ENCODE data around the gene PARP8. TPM values are rescaled to one million over a fixed set of nuclear protein-coding genes. Genes with fewer than 3 reads are reported as not detected.

PARP8 gene
- total RNA-seq, 1 experiment from 2014 or later, result 44.1 TPM

GRCh38 chr5:50744776-50745175 lies 78.3 kb downstream of the PARP8 start:
- Mint-ChIP-seq H3K4me3 (ENCODE audit: low read depth, unreplicated experiment) (peak overlapping the region; percentile 57), H3K27me3 (ENCODE audit: unreplicated experiment) (no peaks in the 10 kb centered on the region), H3K27ac (ENCODE audit: unreplicated experiment) (peak overlapping the region; percentile 24), H3K4me1 (ENCODE audit: low read depth, unreplicated experiment) (peaks cover 44% of the 10 kb centered on the region), H3K36me3 (ENCODE audit: insufficient read depth, unreplicated experiment) (no peaks in the 10 kb centered on the region), H3K9me3 (ENCODE audit: low read depth, unreplicated experiment) (no peaks in the 10 kb centered on the region)
- DNase-seq, result no peak
- CTCF ChIA-PET, result no interaction called here
- intact Hi-C loops (cut with micrococcal nuclease; ENCODE audit: unreplicated experiment), result loop anchor here (2.0 to 5.0 kb wide), 2 partner anchors 32 to 194 kb away; no protein-coding TSS in a partner anchor
- no TSS peak for BruUV-seq (replicated peaks)
- no peak for TF ChIP-seq CTCF (IDR thresholded peaks at IDR 0.05; ENCODE audit: unreplicated experiment)

- CTCF ChIA-PET, result interaction anchor here (0.6 to 1.1 kb wide), 2 partner anchors 18 to 83 kb away, joined by 3 read pairs; no protein-coding TSS in a partner anchor
- H3K27ac Mint-ChIP-seq (ENCODE audit: unreplicated experiment), result peak overlapping the region; percentile 24
Measured at GRCh38 chr5:50745221-50745910, 78.9 kb downstream of the PARP8 start.

GRCh38 chr5:50749181-50749580 lies 82.7 kb downstream of the PARP8 start:
- no peaks in the 10 kb centered on the region for H3K36me3 Mint-ChIP-seq (ENCODE audit: insufficient read depth, unreplicated experiment)
- peaks cover 26% of the 10 kb centered on the region for H3K4me1 Mint-ChIP-seq (ENCODE audit: low read depth, unreplicated experiment)
- CTCF ChIA-PET, result interaction anchor here (0.7 kb wide), 1 partner anchor 214 kb away, joined by 3 read pairs; no protein-coding TSS in a partner anchor
- no peak overlapping the region for H3K4me3 Mint-ChIP-seq (ENCODE audit: low read depth, unreplicated experiment)
- intact Hi-C loops (cut with micrococcal nuclease; ENCODE audit: unreplicated experiment), result loop anchor here (5.0 kb wide), 1 partner anchor 37 kb away; no protein-coding TSS in a partner anchor
- no peak for TF ChIP-seq CTCF (IDR thresholded peaks at IDR 0.05; ENCODE audit: unreplicated experiment)
- H3K27me3 Mint-ChIP-seq (ENCODE audit: unreplicated experiment), result no peaks in the 10 kb centered on the region
- H3K9me3 Mint-ChIP-seq (ENCODE audit: low read depth, unreplicated experiment), result no peaks in the 10 kb centered on the region
- DNase-seq, result no peak
- no TSS peak for BruUV-seq (replicated peaks)
- H3K27ac Mint-ChIP-seq (ENCODE audit: unreplicated experiment), result no peak overlapping the region

More at GRCh38 chr5:50745221-50745910, 78.9 kb downstream of the PARP8 start:
- H3K4me1 Mint-ChIP-seq (ENCODE audit: low read depth, unreplicated experiment), result peaks cover 44% of the 10 kb centered on the region
- DNase-seq, result no peak
- no peak for TF ChIP-seq CTCF (IDR thresholded peaks at IDR 0.05; ENCODE audit: unreplicated experiment)
- no peaks in the 10 kb centered on the region for H3K9me3 Mint-ChIP-seq (ENCODE audit: low read depth, unreplicated experiment)
- peak overlapping the region; percentile 57 for H3K4me3 Mint-ChIP-seq (ENCODE audit: low read depth, unreplicated experiment)
- intact Hi-C loops (cut with micrococcal nuclease; ENCODE audit: unreplicated experiment), result loop anchor here (2.0 to 5.0 kb wide), 2 partner anchors 33 to 195 kb away; no protein-coding TSS in a partner anchor
- H3K27me3 Mint-ChIP-seq (ENCODE audit: unreplicated experiment), result no peaks in the 10 kb centered on the region
- no peaks in the 10 kb centered on the region for H3K36me3 Mint-ChIP-seq (ENCODE audit: insufficient read depth, unreplicated experiment)
- no TSS peak for BruUV-seq (replicated peaks)

DNA sequence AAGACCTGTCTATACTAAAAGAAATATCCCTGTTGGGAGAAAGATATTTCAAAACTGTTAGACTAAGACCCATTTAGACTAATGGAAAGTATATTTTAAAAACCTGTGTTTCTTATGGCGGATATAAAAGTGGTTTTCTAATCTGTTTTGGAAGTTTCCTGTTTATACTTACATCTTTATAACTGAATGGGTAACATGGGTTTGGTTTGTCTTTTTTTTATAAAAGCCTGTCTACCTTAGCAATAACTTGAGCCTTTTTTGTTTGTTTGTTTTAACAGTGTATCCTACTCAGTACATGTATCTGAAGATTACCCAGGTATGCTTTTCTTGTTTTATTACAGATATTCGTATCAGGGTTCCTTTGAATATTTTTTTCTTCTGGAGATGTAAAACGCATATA lies 83.4 kb downstream of the PARP8 start:
- no peak for TF ChIP-seq CTCF (IDR thresholded peaks at IDR 0.05; ENCODE audit: unreplicated experiment)
- Mint-ChIP-seq H3K4me1 (ENCODE audit: low read depth, unreplicated experiment) (peaks cover 21% of the 10 kb centered on the region), H3K36me3 (ENCODE audit: insufficient read depth, unreplicated experiment) (no peaks in the 10 kb centered on the region), H3K4me3 (ENCODE audit: low read depth, unreplicated experiment) (no peak overlapping the region), H3K9me3 (ENCODE audit: low read depth, unreplicated experiment) (no peaks in the 10 kb centered on the region), H3K27ac (ENCODE audit: unreplicated experiment) (no peak overlapping the region), H3K27me3 (ENCODE audit: unreplicated experiment) (no peaks in the 10 kb centered on the region)
- no peak for DNase-seq
- intact Hi-C loops (cut with micrococcal nuclease; ENCODE audit: unreplicated experiment), result loop anchor here (2.0 to 5.0 kb wide), 5 partner anchors 38 to 423 kb away; partner anchors contain the start of gene EMB
- BruUV-seq (replicated peaks), result no TSS peak
- CTCF ChIA-PET, result no interaction called here

Data from Calu3 (cell line).